Sigmoid colon (tissue), 4 donors: Measurements from ENCODE around the gene ANKRD1.

Experiments
- POLR2A ChIP-seq, 2 donors: fragments of 450-650 bp; IDR thresholded peaks; one replicate each; pipeline ENCODE4 v1.6.1; 2016; ENCODE audit warnings: antibody characterized with exemption in 2 of 2, mild to moderate bottlenecking in 2 of 2, moderate library complexity in 2 of 2
- POLR2AphosphoS5 ChIP-seq, 4 donors: sonication (generic); formaldehyde crosslinking; IDR thresholded peaks; one replicate each; pipeline ENCODE4 v1.6.1; 2017; ENCODE audit warnings: antibody characterized with exemption in 4 of 4
- TF ChIP-seq, protein P1 (sequence below), 4 experiments: fragments of 450-650 bp in 3 of 4; fragments of 200-600 bp in 1 of 4; IDR thresholded peaks; one replicate each; pipeline ENCODE4 v1.5.1; 2016 to 2019; ENCODE audit warnings: antibody characterized with exemption in 4 of 4, mild to moderate bottlenecking in 3 of 4, moderate library complexity in 2 of 4

DNA sequence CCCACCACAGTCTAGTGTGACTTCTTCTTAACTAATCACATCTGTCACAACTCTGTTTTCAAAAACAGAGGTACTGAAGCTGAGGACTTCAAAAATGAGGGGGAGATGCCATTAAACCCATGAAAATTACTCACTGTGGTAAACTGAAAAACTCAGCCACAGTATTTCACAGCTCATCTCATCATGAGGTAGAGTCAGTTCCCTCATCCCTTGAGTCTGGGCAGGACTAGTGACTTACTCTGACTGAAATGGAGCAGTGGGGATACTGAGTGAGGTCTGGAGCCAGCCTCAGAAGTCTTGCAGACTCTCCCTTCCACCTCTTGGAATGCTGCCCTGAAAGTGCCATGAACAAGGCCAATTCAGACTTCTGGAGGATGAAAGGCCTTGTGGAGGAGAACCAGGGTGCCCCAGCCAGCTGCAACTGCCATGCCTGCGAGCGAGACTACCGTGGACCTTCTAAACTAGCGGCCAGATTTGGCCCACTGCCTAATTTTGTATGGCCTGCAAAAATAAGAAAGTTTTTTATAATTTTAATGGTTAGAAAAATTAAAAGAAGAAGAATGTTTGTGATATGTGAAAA, 24.7 kb upstream of the ANKRD1 start:
- TF ChIP-seq POLR2AphosphoS5 (IDR thresholded peaks at IDR 0.05) (no peak), POLR2A (IDR thresholded peaks at IDR 0.05) (no peak)
- TF ChIP-seq, protein P1, sequence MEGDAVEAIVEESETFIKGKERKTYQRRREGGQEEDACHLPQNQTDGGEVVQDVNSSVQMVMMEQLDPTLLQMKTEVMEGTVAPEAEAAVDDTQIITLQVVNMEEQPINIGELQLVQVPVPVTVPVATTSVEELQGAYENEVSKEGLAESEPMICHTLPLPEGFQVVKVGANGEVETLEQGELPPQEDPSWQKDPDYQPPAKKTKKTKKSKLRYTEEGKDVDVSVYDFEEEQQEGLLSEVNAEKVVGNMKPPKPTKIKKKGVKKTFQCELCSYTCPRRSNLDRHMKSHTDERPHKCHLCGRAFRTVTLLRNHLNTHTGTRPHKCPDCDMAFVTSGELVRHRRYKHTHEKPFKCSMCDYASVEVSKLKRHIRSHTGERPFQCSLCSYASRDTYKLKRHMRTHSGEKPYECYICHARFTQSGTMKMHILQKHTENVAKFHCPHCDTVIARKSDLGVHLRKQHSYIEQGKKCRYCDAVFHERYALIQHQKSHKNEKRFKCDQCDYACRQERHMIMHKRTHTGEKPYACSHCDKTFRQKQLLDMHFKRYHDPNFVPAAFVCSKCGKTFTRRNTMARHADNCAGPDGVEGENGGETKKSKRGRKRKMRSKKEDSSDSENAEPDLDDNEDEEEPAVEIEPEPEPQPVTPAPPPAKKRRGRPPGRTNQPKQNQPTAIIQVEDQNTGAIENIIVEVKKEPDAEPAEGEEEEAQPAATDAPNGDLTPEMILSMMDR (IDR thresholded peaks at IDR 0.05), result no peak
